AG09309 (cell line): ENCODE data around the gene RBMXL3.
"Not testable (repeated sequence)": the region's sequence is repeated elsewhere in the genome, so short reads cannot be mapped to it uniquely, and the experiment has no call there.

Experiments used
- DNase-seq: peaks from one replicate; pipeline ENCODE4 v3.0.0-alpha.2; 2010; ENCODE audit warnings: low read depth
- H3K4me3 ChIP-seq: 2 replicates; pipeline ENCODE4 v1.5.1; 2011; ENCODE audit warnings: mild to moderate bottlenecking, low read depth, low read length, moderate library complexity; ENCODE audit not compliant: control insufficient read depth
- CTCF ChIP-seq: IDR thresholded peaks from 2 replicates; pipeline ENCODE4 v1.5.1; 2011; ENCODE audit warnings: mild to moderate bottlenecking, low read depth, low read length, inconsistent platforms; ENCODE audit not compliant: insufficient read depth, control insufficient read depth; ENCODE audit errors: missing control alignments

Gene RBMXL3

GRCh38 chrX:115183980-115184379 lies 5.2 kb upstream of the RBMXL3 start:
- H3K4me3 ChIP-seq, result no peak overlapping the region
- TF ChIP-seq CTCF, result no peak
- no peak for DNase-seq

- no peak for DNase-seq
- H3K4me3 ChIP-seq, result no peak overlapping the region
- TF ChIP-seq CTCF, result no peak
Observed at GRCh38 chrX:115189646-115190635, 731 bp downstream of the RBMXL3 start.

- no peak overlapping the region for H3K4me3 ChIP-seq
- TF ChIP-seq CTCF, result no peak
- no peak for DNase-seq
Observed at GRCh38 chrX:115190636-115191489, 1.7 kb downstream of the RBMXL3 start.

GRCh38 chrX:115191490-115192243 lies 2.5 kb downstream of the RBMXL3 start:
- no peak for TF ChIP-seq CTCF
- no peak for DNase-seq
- no peak overlapping the region for H3K4me3 ChIP-seq

- no peak for TF ChIP-seq CTCF
- no peak for DNase-seq
- no peak overlapping the region for H3K4me3 ChIP-seq
Observed at GRCh38 chrX:115192244-115192700, 3.1 kb downstream of the RBMXL3 start.

GRCh38 chrX:115204040-115204439 lies 14.8 kb downstream of the RBMXL3 start:
- no peak for DNase-seq
- no peak for TF ChIP-seq CTCF
- no peak overlapping the region for H3K4me3 ChIP-seq

- not testable (repeated sequence) for DNase-seq, H3K4me3 ChIP-seq
Observed at GRCh38 chrX:115209547-115209946, 20.3 kb downstream of the RBMXL3 start.
